ENCODE results near the gene U2AF1L4. TPM values are rescaled to one million over a fixed set of nuclear protein-coding genes. Genes with fewer than 3 reads are reported as not detected.
A peak's percentile ranks its signal among the peaks of the same experiment; 100 is the strongest.

The U2AF1L4 gene
- 6.3 and 44.4 TPM in 2 replicates for total RNA-seq (2014; rRNA removed; shearing (Covaris generic))

DNA sequence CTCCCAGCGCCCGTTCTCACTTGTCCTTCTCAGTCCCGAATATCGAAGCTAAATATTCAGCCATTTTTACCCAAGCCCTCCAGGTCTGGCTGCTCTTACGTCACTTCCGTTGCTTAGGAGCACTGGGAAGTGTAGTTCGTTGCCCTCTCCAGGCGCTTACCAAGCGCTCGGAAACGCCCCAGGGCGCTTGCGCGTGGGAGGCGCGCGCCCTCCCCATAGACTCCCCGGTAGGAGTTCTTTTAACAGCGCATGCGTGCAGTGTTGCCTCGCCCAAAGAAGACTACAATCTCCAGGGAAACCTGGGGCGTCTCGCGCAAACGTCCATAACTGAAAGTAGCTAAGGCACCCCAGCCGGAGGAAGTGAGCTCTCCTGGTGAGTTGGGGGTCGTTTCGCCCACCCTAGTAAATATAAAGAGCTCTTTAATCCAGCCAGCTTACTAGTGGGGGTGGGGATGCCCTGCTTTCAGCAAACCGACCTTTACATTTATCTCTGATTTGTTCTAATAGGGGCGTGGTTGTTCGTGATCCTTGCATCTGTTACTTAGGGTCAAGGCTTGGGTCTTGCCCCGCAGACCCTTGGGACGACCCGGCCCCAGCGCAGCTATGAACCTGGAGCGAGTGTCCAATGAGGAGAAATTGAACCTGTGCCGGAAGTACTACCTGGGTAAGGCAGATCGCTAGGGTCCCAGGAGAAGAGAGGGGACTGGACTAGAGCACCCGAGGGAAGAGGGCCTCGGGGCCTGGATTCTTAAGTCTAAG lies at the start of gene U2AF1L4, which contains the start of gene PSENEN:
Gene U2AF1L4 (minus strand): TSS at position 91 of the 759 bp plus-strand sequence. CDS start 27 bp downstream, at position 64.
Gene PSENEN (plus strand): TSS at position 324 of the 759 bp plus-strand sequence. CDS start 280 bp downstream, at position 604.
- peak; percentile 100 for DNase-seq (ENCODE audit: low spot score)
- in situ Hi-C loops (cut with HindIII; ENCODE audit: low sequenced_read_pairs) = no loop called here

GRCh38 chr19:35793381-35794165 lies 48.4 kb upstream of the U2AF1L4 start:
- no peak for DNase-seq (ENCODE audit: low spot score)
- in situ Hi-C loops (cut with HindIII; ENCODE audit: low sequenced_read_pairs) = no loop called here

DNA sequence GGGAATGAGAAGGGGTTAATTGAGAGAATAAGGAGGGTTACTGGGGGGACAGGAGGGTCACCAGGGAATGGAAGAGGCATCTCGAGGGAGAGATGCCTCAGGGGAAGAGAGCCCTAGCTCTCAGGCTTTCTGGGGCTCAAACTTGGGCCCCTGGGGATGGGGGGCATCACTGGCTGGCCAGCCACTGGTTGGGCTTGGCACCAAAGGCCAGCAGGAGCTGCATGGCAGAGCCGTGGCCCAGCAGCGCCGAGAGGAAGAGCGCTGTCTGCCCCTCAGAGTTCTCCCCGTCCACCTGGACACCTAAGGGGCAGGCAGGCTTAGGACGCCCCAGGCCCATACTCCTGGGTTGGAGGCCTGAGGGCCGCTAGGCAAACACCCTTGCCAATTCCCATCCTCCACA lies 47.7 kb upstream of the U2AF1L4 start:
- DNase-seq (ENCODE audit: low spot score) = no peak
- in situ Hi-C loops (cut with HindIII; ENCODE audit: low sequenced_read_pairs) = no loop called here

DNA sequence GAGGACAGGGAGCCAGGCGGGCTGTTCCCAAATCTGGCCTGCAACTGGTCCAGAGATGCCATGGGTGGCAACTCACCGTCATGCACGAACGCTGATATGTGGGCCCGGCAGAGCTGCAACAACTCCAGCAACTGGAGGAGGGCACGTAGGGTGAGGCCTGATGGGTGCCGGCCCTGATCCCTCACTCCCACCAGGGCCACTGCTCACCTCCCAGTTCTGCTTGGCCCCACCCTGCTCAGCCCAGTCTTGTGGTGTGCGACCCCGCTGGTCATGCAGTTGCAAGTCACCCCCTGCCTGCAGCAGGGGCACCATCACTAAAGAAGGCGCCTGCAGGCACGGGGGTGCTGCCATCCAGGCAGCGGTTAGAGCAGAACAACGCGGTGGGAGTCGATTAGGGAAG lies 47.1 kb upstream of the U2AF1L4 start:
- DNase-seq (ENCODE audit: low spot score) = no peak
- in situ Hi-C loops (cut with HindIII; ENCODE audit: low sequenced_read_pairs) = no loop called here

DNA sequence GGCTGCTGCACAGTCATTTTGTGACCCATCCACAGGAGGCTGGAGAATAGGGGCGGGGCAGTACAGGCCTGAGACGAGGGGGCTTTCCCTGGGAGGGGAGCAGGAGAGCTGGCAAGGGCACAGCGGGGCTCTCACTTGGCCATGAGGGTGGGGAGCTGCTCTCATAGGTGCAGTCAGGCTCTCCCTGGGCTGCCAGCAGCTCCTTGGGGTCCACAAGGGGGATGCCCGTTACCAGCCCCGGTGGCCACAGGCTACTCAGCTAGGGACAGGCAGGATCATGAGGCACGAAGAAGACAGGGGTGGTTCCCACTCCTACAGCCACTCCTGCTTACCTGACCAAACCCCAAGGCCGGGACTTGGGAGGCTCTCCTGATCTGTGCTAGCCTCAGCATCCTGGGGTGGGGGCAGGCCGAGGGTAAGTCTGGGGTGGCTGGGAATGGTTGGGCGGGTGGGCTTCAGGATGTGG lies 46.6 kb upstream of the U2AF1L4 start:
- no peak for DNase-seq (ENCODE audit: low spot score)
- in situ Hi-C loops (cut with HindIII; ENCODE audit: low sequenced_read_pairs) = no loop called here

DNA sequence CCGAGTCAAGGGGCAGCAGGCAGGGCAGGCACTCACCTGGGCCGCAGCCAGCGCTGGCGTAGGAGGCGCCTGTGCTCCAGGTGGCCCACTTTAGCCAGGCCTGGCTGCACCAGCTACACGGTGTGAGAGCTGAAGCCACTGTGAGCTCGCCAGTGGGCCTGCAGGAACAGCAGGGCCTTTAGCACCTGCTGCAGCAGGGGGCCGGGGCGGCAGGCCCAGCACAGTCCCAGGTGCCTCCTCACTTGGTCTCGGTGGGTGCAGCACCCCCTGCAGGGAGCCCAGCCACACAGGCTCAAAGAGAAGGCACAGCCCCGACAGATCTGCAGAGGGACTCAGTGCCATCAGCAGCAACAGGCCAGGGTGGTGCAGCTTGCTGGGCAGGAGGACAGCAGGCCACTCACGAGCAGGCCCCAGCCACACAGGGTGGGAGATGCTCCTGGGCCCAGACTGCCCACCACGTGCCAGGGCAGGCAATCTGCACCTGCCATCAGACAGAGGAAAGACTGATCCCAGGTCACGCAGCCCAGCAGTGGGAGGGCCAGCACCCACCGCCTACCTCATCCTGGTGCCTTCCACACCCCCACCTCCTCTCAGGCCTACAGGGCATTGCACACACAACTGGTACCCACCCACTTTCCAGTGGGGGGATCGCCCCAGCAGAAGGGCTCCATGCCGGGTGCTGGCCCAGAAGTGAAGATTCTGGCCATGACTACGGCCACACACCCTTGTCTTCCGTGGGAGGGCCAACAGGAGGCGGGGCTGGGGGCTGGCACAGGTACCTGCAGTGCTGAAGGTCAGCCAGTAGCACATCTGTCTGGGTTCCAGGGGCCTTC lies 46.0 kb upstream of the U2AF1L4 start:
- peak; percentile 71 for DNase-seq (ENCODE audit: low spot score)
- in situ Hi-C loops (cut with HindIII; ENCODE audit: low sequenced_read_pairs) = no loop called here

DNA sequence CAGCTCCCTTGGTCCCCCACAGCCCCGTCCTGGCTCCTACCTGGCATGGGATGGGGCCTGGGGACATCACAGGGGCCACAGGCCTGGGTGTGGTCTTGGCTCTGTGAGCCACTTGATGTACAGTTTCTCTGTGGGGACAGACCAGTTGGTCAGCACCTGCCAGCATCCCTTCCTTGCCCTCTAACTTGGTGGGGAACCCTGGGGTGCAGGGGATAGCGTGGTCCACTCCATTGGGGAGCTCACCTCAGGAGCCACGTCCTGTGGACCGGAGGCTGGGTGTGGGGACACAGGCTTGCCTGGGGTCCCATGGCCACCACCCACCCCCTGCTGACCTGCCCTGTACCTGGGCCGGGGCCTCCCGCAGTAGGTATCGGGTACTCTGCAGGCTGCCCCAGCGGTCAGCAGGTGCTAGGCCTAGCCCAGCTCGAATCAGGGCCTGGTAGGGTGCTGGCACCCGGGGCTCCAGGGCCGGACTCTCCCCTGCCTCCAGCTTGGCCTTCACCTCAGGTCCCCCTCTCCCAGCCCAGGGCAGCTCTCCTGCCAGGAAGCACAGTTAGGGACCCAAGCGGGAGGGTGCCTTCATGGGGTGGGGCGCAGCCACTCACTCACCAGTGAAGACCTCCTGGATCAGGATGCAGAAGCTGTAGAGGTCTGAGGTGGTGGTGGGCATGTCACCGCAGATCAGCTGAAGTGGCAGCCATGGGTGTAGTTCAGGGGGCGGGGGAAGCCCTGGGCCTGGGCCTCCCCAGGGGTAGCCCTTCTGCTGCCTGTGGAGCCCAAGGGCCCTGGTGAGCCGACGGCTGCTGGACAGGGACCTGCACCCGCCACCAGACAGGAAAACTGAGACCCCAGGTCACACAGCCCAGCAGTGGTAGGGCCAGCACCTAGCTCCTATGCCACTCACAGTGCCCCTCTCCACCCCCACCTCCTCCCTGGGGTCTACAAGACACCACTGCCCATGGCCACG lies 45.0 kb upstream of the U2AF1L4 start:
- in situ Hi-C loops (cut with HindIII; ENCODE audit: low sequenced_read_pairs) = no loop called here
- no peak for DNase-seq (ENCODE audit: low spot score)

DNA sequence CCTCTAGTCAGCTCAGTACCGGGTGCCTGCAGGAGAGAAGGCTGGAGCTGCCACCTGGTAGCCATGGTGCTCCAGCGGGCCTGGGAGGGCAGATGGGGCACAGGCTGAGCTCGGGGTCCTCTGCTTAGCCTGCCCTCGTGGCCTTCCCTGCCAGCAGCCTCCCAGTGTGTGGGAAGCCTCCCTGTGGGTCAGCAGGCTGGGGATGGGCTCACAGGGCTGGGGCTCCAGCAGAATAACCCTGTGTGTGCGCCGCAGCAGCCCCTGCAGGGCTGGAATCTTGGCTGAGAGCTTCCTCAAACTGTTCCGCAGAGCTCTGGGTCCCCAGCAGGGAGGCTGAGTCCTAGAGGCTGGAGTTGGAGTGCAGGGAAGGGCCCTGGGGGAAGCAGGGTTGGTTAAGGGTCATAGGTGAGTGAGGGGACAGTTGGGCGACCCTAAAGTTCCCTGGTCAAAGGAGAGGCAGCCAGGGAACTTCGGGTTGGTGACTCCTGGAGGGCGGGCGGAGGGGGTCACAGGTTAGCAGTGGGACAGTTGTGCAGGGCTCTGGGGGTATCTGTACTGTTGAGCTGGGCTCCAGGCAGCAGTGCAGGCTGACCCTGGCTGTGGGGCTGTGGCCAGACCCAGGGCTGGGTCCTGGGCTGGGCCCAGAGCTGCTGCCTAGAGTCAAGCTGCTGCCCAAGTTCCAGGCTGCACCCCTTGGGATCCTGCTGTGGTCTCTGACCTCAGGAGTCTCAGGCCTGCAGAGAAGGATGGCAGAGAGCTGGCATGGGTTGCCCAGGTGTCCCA lies 44.2 kb upstream of the U2AF1L4 start:
- in situ Hi-C loops (cut with HindIII; ENCODE audit: low sequenced_read_pairs) = no loop called here

DNA sequence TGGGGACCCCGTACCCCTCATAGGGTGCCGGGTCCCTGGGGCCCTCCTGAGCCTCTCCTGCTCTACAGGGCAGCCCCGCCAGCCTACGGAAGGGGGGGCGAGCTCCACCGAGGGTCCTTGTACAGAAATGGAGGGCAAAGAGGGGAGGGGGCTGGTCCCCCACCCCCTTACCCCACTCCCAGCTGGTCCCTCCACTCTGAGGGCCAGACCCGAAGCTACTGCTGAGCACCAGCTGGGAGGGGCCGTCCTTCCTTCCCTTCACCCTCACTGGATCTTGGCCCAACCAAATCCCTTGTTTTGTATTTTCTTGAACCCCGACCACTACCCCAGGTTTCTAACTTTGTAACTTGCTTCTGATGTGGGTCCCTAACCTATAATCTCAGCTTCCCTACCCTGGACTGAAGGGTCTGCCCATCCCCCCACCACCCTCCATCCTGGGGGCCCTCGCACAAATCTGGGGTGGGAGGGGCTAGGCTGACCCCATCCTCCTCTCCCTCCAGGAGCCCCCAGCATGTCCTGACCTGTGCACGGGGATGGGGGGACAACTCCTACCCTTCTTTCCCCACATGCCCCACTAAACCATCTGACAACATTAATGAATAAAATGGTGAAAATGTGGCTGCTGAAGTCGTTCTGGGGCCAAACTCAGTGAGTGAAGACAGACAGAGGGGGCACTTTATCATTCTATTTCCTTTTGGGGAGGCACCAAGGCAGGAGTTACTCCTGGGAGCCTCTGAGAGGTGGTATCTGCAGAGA lies 43.2 kb upstream of the U2AF1L4 start:
- in situ Hi-C loops (cut with HindIII; ENCODE audit: low sequenced_read_pairs) = no loop called here
- no peak for DNase-seq (ENCODE audit: low spot score)

More for the DNA sequence above, 44.2 kb upstream of the U2AF1L4 start:
- no peak for DNase-seq (ENCODE audit: low spot score)

GRCh38 chr19:35787227-35787799 lies 42.1 kb upstream of the U2AF1L4 start:
- in situ Hi-C loops (cut with HindIII; ENCODE audit: low sequenced_read_pairs) = no loop called here

GRCh38 chr19:35786299-35787160 lies 41.3 kb upstream of the U2AF1L4 start:
- DNase-seq (ENCODE audit: low spot score) = no peak
- in situ Hi-C loops (cut with HindIII; ENCODE audit: low sequenced_read_pairs) = no loop called here

More at GRCh38 chr19:35787227-35787799, 42.1 kb upstream of the U2AF1L4 start:
- no peak for DNase-seq (ENCODE audit: low spot score)

DNA sequence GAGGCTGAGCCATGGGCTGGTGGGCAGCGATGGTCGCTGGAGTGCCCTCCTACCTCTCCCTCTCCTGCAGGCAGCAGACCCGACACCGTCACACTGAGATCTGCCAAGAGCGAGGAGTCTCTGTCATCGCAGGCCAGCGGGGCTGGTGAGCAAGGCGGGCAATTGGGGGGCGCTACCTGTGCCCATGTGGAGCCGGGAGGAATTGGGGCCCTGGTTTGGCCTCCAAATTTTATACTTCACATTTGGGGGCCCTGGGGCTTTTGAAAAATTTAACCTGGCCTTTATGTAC lies 40.1 kb upstream of the U2AF1L4 start:
- in situ Hi-C loops (cut with HindIII; ENCODE audit: low sequenced_read_pairs) = no loop called here
- no peak for DNase-seq (ENCODE audit: low spot score)

DNA sequence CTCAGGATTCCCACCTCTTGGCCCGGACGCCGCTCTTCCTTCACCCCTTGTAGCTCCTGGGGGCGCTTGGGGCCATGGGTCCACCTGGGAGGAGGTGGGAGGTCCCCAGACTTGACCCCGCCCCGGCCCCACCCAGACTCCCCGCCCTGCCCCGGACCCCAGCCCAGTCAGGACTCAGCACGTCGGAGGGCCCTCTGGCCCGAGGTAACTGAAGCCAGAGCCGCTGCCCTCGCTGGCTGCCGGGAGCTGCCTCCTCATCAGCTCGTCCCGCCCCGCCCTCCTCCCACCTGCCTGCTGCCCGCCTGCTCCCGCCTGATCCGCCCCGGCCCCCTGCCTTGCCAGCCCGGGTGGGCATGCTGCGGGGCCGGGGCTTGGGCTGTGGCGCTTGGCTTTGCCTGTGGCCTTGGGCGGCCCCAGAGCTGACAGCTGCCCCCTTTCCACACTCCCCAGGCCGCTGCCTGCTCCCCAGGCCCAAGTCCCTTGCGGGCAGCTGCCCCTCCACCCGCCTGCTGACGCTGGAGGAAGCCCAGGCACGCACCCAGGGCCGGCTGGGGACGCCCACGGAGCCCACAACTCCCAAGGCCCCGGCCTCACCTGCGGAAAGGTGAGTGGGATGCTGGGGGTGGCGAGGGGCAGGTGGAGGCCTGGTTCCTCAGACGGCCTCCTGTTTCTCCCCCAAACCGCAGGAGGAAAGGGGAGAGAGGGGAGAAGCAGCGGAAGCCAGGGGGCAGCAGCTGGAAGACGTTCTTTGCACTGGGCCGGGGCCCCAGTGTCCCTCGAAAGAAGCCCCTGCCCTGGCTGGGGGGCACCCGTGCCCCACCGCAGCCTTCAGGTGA lies 39.5 kb upstream of the U2AF1L4 start:
- DNase-seq (ENCODE audit: low spot score) = no peak
- in situ Hi-C loops (cut with HindIII; ENCODE audit: low sequenced_read_pairs) = no loop called here

GRCh38 chr19:35783469-35784434 lies 38.5 kb upstream of the U2AF1L4 start:
- in situ Hi-C loops (cut with HindIII; ENCODE audit: low sequenced_read_pairs) = no loop called here
- no peak for DNase-seq (ENCODE audit: low spot score)
